Panc1 (cell line): ENCODE data around the gene PRAC1.

Experiments
- CTCF ChIP-seq: fragments of 450-650 bp; IDR thresholded peaks from 2 replicates; pipeline ENCODE4 v1.5.1; 2017; ENCODE audit warnings: mild to moderate bottlenecking
- POLR2AphosphoS5 ChIP-seq: IDR thresholded peaks from 2 replicates; pipeline ENCODE4 v1.6.1; 2012; ENCODE audit warnings: mild to moderate bottlenecking, low read depth, low read length, moderate library complexity
- REST ChIP-seq, 2 experiments: IDR thresholded peaks; 2 replicates each; pipeline ENCODE4 v1.6.1; 2011 to 2012; ENCODE audit warnings: low read depth in 2 of 2, control low read depth in 1 of 2, low read length in 1 of 2, mild to moderate bottlenecking in 1 of 2, moderate library complexity in 1 of 2; ENCODE audit not compliant: insufficient read depth in 1 of 2
- SIN3A ChIP-seq: IDR thresholded peaks from 2 replicates; pipeline ENCODE4 v1.6.1; 2012; ENCODE audit warnings: low read depth, mild to moderate bottlenecking, low read length, moderate library complexity, borderline replicate concordance; ENCODE audit not compliant: insufficient read depth

- TF ChIP-seq POLR2AphosphoS5: no peak
- TF ChIP-seq CTCF: no peak
- no peak for TF ChIP-seq SIN3A
- TF ChIP-seq REST (IDR thresholded peaks at IDR 0.05; ENCODE audit: insufficient read depth in 1 of 2, low read depth in 2 of 2, low read length in 1 of 2): no peak
Measured at GRCh38 chr17:48769009-48769675, 46.8 kb upstream of the PRAC1 start.
